HepG2 (cell line): ENCODE results near the gene LRRC40. TPM values are rescaled to one million over a fixed set of nuclear protein-coding genes. Genes with fewer than 3 reads are reported as not detected.

Experiments
- AKAP8 ChIP-seq: sonication (generic); formaldehyde crosslinking; IDR thresholded peaks from 2 replicates; pipeline ENCODE4 v1.5.1; 2020; ENCODE audit warnings: mild to moderate bottlenecking, missing genetic modification reagents
- CENPX ChIP-seq: sonication (generic); formaldehyde crosslinking; IDR thresholded peaks from 2 replicates; pipeline ENCODE4 v1.9.0; 2021; ENCODE audit warnings: mild to moderate bottlenecking, missing genetic modification reagents, moderate library complexity
- HOXA3 ChIP-seq: sonication (generic); formaldehyde crosslinking; IDR thresholded peaks from 2 replicates; pipeline ENCODE4 v1.5.0; 2020; ENCODE audit warnings: missing genetic modification reagents
- ISX ChIP-seq: sonication (generic); formaldehyde crosslinking; conservative IDR thresholded peaks from 2 replicates; pipeline ENCODE4 v1.5.0; 2020; ENCODE audit warnings: missing genetic modification reagents
- MXI1 ChIP-seq: IDR thresholded peaks from 3 replicates; pipeline ENCODE4 v1.6.1; 2012; ENCODE audit warnings: low read depth, low read length, inconsistent platforms, borderline replicate concordance
- NFYC ChIP-seq: IDR thresholded peaks from 2 replicates; pipeline ENCODE4 v1.6.1; 2016; ENCODE audit warnings: missing genetic modification reagents, missing compliant biosample characterization
- POLR2A ChIP-seq, 2 experiments: IDR thresholded peaks; 2 replicates each; pipeline ENCODE4 v1.6.1; 2011; ENCODE audit warnings: low read depth in 2 of 2, low read length in 2 of 2, mild to moderate bottlenecking in 1 of 2, moderate library complexity in 1 of 2; ENCODE audit not compliant: insufficient read depth in 1 of 2
- SMAD3 ChIP-seq: sonication (generic); formaldehyde crosslinking; IDR thresholded peaks from 2 replicates; pipeline ENCODE4 v1.4.0; 2020; ENCODE audit warnings: missing genetic modification reagents
- SNRNP70 ChIP-seq: fragments of 200-400 bp; formaldehyde crosslinking; IDR thresholded peaks from 2 replicates; pipeline ENCODE4 v1.6.1; 2017; ENCODE audit warnings: mild to moderate bottlenecking, low read depth, low read length, moderate library complexity
- SP5 ChIP-seq: IDR thresholded peaks from 2 replicates; pipeline ENCODE4 v1.6.1; 2016; ENCODE audit warnings: low read depth, borderline replicate concordance
- ZNF235 ChIP-seq: sonication (generic); formaldehyde crosslinking; IDR thresholded peaks from 2 replicates; pipeline ENCODE4 v1.8.1; 2023; ENCODE audit warnings: mild to moderate bottlenecking, missing genetic modification reagents, borderline replicate concordance
- ZNF496 ChIP-seq: sonication (generic); formaldehyde crosslinking; IDR thresholded peaks from 2 replicates; pipeline ENCODE4 v1.8.1; 2023; ENCODE audit warnings: mild to moderate bottlenecking, moderate library complexity, missing genetic modification reagents; ENCODE audit not compliant: insufficient replicate concordance
- ZNF672 ChIP-seq: sonication (generic); formaldehyde crosslinking; IDR thresholded peaks from 2 replicates; pipeline ENCODE4 v1.8.1; 2022; ENCODE audit warnings: missing genetic modification reagents
- ZNF772 ChIP-seq: sonication (generic); formaldehyde crosslinking; IDR thresholded peaks from 2 replicates; pipeline ENCODE4 v1.5.0; 2020; ENCODE audit warnings: mild to moderate bottlenecking, missing genetic modification reagents
- polyA plus RNA-seq, 8 experiments: library from polyadenylated mRNA; depleted of rRNA in 3 of 8; stranded (reverse) in 7 of 8; unstranded in 1 of 8; fragments of >200 nt; fragmentation: Illumina TruSeq in 4 of 8; extraction: Trizol in 4 of 8; gene quantifications; 2 replicates each; pipeline versions ENCODE4 v1.2.1 to v1.2.3, GENCODE V29; 2011 to 2016; ENCODE audit warnings: low read depth in 4 of 8, missing spikeins in 1 of 8, mixed read lengths in 1 of 8; ENCODE audit not compliant: insufficient read depth in 1 of 8
- total RNA-seq, 5 experiments: library from RNA; depleted of rRNA; stranded (reverse); fragments of >200 nt; fragmentation: Illumina TruSeq; extraction: Trizol; gene quantifications; 2 replicates each; pipeline ENCODE4 v1.2.3, GENCODE V29; 2016; ENCODE audit warnings: low read depth in 1 of 5
- TF ChIP-seq, protein P1 (sequence below): sonication (generic); formaldehyde crosslinking; IDR thresholded peaks from 2 replicates; pipeline ENCODE4 v1.5.0; 2020; ENCODE audit warnings: mild to moderate bottlenecking, missing genetic modification reagents
- TF ChIP-seq, protein P2 (sequence below): sonication (generic); formaldehyde crosslinking; IDR thresholded peaks from 2 replicates; pipeline ENCODE4 v1.5.0; 2020; ENCODE audit warnings: mild to moderate bottlenecking, missing genetic modification reagents
- TF ChIP-seq, protein P3 (sequence below): sonication (generic); formaldehyde crosslinking; IDR thresholded peaks from 2 replicates; pipeline ENCODE4 v1.4.0; 2020; ENCODE audit warnings: mild to moderate bottlenecking, missing genetic modification reagents
- TF ChIP-seq, protein P4 (sequence below): sonication (generic); formaldehyde crosslinking; IDR thresholded peaks from 2 replicates; pipeline ENCODE4 v1.5.0; 2020; ENCODE audit warnings: mild to moderate bottlenecking, low read depth, missing genetic modification reagents, borderline replicate concordance
- TF ChIP-seq, protein P5 (sequence below): sonication (generic); formaldehyde crosslinking; IDR thresholded peaks from 2 replicates; pipeline ENCODE4 v1.8.0; 2022; ENCODE audit warnings: mild to moderate bottlenecking, missing genetic modification reagents, moderate library complexity

LRRC40 gene
- total and polyA plus RNA-seq, 2 of the 13 experiments (the other 11 are each of a cell fraction or from before 2014, with no cell fraction given): 10.3 to 32.7 TPM

DNA sequence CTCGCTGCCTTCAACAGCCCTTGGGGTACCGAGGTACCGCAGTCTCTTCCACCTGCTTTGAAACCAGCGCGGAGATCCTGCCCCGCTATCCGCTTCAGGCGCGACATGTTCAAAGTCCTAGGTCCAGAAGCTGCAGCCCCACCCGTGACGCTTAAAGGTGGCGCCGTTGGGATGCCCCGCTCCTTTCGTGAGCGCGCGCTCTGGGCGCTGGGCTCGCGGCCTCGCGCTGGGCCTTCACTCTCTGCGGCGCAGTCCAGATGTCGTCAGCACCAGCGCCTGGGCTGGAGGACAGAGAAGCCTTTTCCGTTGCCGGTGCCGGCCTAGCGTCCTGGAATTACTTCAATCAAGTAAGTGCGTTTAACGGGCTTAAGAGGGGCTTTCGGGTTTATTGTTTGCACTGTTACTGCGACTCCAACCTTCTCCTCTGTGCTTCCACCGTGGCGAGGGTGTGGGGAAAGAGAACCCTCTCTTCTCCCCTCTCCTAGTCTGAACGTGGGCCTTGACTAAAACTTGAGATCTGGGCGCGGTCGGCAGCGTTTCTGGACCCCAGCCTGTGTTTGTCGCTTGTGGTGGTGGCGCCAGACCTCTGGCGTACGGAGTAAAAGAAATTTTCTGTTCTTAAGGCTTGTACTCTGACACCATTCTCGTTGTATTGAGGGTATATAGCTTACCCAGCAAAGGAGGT, at the start of gene LRRC40 (continued):
- TF ChIP-seq, protein P1, sequence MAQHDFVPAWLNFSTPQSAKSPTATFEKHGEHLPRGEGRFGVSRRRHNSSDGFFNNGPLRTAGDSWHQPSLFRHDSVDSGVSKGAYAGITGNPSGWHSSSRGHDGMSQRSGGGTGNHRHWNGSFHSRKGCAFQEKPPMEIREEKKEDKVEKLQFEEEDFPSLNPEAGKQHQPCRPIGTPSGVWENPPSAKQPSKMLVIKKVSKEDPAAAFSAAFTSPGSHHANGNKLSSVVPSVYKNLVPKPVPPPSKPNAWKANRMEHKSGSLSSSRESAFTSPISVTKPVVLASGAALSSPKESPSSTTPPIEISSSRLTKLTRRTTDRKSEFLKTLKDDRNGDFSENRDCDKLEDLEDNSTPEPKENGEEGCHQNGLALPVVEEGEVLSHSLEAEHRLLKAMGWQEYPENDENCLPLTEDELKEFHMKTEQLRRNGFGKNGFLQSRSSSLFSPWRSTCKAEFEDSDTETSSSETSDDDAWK: no peak
- TF ChIP-seq AKAP8 (CRISPR knock-in tag) (peak; percentile 77; the same call in 1 of the 2 replicates), SMAD3 (CRISPR knock-in tag) (peak; percentile 93), POLR2A (IDR thresholded peaks at IDR 0.05; ENCODE audit: insufficient read depth in 1 of 2, low read depth in 2 of 2, low read length in 2 of 2) (peak; percentile 88 to 95), HOXA3 (CRISPR knock-in tag) (peak; percentile 98), ZNF496 (CRISPR knock-in tag) (no peak), ZNF235 (CRISPR knock-in tag) (no peak), NFYC (CRISPR knock-in tag) (peak; percentile 46; the same call in 1 of the 2 replicates), SNRNP70 (no peak), ZNF772 (CRISPR knock-in tag) (peak; percentile 97), MXI1 (peak; percentile 93; the same call in 2 of the 3 replicates), CENPX (no peak), SP5 (no peak), ISX (CRISPR knock-in tag) (no peak), ZNF672 (CRISPR knock-in tag) (no peak)
- TF ChIP-seq, protein P2, sequence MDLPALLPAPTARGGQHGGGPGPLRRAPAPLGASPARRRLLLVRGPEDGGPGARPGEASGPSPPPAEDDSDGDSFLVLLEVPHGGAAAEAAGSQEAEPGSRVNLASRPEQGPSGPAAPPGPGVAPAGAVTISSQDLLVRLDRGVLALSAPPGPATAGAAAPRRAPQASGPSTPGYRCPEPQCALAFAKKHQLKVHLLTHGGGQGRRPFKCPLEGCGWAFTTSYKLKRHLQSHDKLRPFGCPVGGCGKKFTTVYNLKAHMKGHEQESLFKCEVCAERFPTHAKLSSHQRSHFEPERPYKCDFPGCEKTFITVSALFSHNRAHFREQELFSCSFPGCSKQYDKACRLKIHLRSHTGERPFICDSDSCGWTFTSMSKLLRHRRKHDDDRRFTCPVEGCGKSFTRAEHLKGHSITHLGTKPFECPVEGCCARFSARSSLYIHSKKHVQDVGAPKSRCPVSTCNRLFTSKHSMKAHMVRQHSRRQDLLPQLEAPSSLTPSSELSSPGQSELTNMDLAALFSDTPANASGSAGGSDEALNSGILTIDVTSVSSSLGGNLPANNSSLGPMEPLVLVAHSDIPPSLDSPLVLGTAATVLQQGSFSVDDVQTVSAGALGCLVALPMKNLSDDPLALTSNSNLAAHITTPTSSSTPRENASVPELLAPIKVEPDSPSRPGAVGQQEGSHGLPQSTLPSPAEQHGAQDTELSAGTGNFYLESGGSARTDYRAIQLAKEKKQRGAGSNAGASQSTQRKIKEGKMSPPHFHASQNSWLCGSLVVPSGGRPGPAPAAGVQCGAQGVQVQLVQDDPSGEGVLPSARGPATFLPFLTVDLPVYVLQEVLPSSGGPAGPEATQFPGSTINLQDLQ (CRISPR knock-in tag): peak; percentile 84; the same call in 1 of the 2 replicates
- TF ChIP-seq, protein P3, sequence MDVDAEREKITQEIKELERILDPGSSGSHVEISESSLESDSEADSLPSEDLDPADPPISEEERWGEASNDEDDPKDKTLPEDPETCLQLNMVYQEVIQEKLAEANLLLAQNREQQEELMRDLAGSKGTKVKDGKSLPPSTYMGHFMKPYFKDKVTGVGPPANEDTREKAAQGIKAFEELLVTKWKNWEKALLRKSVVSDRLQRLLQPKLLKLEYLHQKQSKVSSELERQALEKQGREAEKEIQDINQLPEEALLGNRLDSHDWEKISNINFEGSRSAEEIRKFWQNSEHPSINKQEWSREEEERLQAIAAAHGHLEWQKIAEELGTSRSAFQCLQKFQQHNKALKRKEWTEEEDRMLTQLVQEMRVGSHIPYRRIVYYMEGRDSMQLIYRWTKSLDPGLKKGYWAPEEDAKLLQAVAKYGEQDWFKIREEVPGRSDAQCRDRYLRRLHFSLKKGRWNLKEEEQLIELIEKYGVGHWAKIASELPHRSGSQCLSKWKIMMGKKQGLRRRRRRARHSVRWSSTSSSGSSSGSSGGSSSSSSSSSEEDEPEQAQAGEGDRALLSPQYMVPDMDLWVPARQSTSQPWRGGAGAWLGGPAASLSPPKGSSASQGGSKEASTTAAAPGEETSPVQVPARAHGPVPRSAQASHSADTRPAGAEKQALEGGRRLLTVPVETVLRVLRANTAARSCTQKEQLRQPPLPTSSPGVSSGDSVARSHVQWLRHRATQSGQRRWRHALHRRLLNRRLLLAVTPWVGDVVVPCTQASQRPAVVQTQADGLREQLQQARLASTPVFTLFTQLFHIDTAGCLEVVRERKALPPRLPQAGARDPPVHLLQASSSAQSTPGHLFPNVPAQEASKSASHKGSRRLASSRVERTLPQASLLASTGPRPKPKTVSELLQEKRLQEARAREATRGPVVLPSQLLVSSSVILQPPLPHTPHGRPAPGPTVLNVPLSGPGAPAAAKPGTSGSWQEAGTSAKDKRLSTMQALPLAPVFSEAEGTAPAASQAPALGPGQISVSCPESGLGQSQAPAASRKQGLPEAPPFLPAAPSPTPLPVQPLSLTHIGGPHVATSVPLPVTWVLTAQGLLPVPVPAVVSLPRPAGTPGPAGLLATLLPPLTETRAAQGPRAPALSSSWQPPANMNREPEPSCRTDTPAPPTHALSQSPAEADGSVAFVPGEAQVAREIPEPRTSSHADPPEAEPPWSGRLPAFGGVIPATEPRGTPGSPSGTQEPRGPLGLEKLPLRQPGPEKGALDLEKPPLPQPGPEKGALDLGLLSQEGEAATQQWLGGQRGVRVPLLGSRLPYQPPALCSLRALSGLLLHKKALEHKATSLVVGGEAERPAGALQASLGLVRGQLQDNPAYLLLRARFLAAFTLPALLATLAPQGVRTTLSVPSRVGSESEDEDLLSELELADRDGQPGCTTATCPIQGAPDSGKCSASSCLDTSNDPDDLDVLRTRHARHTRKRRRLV: no peak; the same call in 1 of the 2 replicates
- TF ChIP-seq, protein P4, sequence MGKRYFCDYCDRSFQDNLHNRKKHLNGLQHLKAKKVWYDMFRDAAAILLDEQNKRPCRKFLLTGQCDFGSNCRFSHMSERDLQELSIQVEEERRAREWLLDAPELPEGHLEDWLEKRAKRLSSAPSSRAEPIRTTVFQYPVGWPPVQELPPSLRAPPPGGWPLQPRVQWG (CRISPR knock-in tag): no peak
- TF ChIP-seq, protein P5, sequence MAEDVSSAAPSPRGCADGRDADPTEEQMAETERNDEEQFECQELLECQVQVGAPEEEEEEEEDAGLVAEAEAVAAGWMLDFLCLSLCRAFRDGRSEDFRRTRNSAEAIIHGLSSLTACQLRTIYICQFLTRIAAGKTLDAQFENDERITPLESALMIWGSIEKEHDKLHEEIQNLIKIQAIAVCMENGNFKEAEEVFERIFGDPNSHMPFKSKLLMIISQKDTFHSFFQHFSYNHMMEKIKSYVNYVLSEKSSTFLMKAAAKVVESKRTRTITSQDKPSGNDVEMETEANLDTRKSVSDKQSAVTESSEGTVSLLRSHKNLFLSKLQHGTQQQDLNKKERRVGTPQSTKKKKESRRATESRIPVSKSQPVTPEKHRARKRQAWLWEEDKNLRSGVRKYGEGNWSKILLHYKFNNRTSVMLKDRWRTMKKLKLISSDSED (CRISPR knock-in tag): no peak
